CD4-positive, alpha-beta T cell treated with Interleukin-4 for 1 hour (primary cell): ENCODE results near the gene FAM81B.
"Not testable (repeated sequence)": the region's sequence is repeated elsewhere in the genome, so short reads cannot be mapped to it uniquely, and the experiment has no call there.

Source experiments
- DNase-seq, 2 donors: peaks; one replicate each; pipeline ENCODE4 v3.0.0-alpha.2; 2020 to 2022

FAM81B gene

GRCh38 chr5:95390812-95391492 lies at the start of gene FAM81B:
Gene FAM81B (plus strand): TSS chr5:95391366. CDS start chr5:95391390, 24 bp downstream.
- no peak for DNase-seq

- DNase-seq, result not testable (repeated sequence)
These were observed 49.7 kb upstream of the FAM81B start for GRCh38 chr5:95341444-95341843.

GRCh38 chr5:95347506-95348120 lies 43.6 kb upstream of the FAM81B start:
- DNase-seq, result no peak

- DNase-seq, result no peak
These were observed 40.5 kb upstream of the FAM81B start for GRCh38 chr5:95350631-95351030.

GRCh38 chr5:95352691-95353090 lies 38.5 kb upstream of the FAM81B start:
- no peak for DNase-seq

GRCh38 chr5:95358320-95358719 lies 32.8 kb upstream of the FAM81B start:
- no peak for DNase-seq

GRCh38 chr5:95358848-95359247 lies 32.3 kb upstream of the FAM81B start:
- DNase-seq, result no peak

GRCh38 chr5:95360667-95361066 lies 30.5 kb upstream of the FAM81B start:
- DNase-seq, result not testable (repeated sequence)

GRCh38 chr5:95365302-95366095 lies 25.7 kb upstream of the FAM81B start:
- no peak for DNase-seq

GRCh38 chr5:95369782-95370181 lies 21.4 kb upstream of the FAM81B start:
- no peak for DNase-seq

- DNase-seq, result no peak
These were observed 17.1 kb upstream of the FAM81B start for GRCh38 chr5:95374061-95374460.

- DNase-seq, result no peak
These were observed 15.6 kb upstream of the FAM81B start for GRCh38 chr5:95375591-95375990.

GRCh38 chr5:95379133-95379532 lies 12.0 kb upstream of the FAM81B start:
- no peak for DNase-seq

GRCh38 chr5:95380103-95380628 lies 11.0 kb upstream of the FAM81B start:
- no peak for DNase-seq

- DNase-seq, result no peak
These were observed 8.4 kb upstream of the FAM81B start for GRCh38 chr5:95382801-95383200.

- DNase-seq, result no peak
These were observed 6.5 kb upstream of the FAM81B start for GRCh38 chr5:95384485-95385213.

- DNase-seq, result no peak
These were observed 5.8 kb upstream of the FAM81B start for GRCh38 chr5:95385334-95385733.

GRCh38 chr5:95391965-95392364 lies 799 bp downstream of the FAM81B start:
- not testable (repeated sequence) for DNase-seq

- no peak for DNase-seq
These were observed 1.5 kb downstream of the FAM81B start for GRCh38 chr5:95392593-95393182.

- DNase-seq, result no peak
These were observed 2.1 kb downstream of the FAM81B start for GRCh38 chr5:95393279-95393678.

- no peak for DNase-seq
These were observed 7.8 kb downstream of the FAM81B start for GRCh38 chr5:95398989-95399388.

GRCh38 chr5:95401626-95402025 lies 10.5 kb downstream of the FAM81B start:
- no peak for DNase-seq

GRCh38 chr5:95403996-95404395 lies 12.8 kb downstream of the FAM81B start:
- no peak for DNase-seq
